C4-2B (cell line): Measurements from ENCODE around the gene STK16.

ENCODE experiments used
- CTCF ChIP-seq: fragments of 450-650 bp; conservative IDR thresholded peaks from 2 replicates; pipeline ENCODE4 v1.5.1; 2017; ENCODE audit warnings: mild to moderate bottlenecking
- ZFX ChIP-seq: fragments of 450-650 bp; IDR thresholded peaks from 2 replicates; pipeline ENCODE4 v1.6.1; 2017

GRCh38 chr2:219213486-219214071 lies 31.7 kb upstream of the STK16 start:
- TF ChIP-seq CTCF (no peak), ZFX (no peak)
